ENCODE results near the gene TMEM225. TPM values are rescaled to one million over a fixed set of nuclear protein-coding genes. Genes with fewer than 3 reads are reported as not detected.

The TMEM225 gene
- total and polyA plus RNA-seq, 10 of the 15 experiments (the other 5 are each of a cell fraction or from before 2014, with no cell fraction given) = not detected

DNA sequence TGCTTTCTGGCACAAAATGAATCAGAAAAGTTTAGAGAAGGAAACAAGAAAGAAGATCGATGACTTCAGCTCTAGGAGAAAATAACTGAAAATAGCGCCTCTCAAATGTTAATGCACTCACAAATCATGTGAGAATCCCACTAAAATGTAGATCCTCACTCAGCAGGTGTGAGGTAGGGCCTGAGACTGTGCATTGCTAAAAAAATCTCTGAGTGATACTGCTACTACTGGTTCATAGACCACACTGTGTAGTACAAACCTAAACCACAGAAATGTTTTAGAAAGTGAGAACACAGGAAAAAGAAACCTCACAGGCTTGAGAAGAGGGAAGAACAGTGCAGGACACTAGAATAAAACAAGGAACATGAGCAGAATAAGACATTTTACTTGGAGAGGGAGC, 18.5 kb upstream of the TMEM225 start (continued):
- TF ChIP-seq NR2C2 (IDR thresholded peaks at IDR 0.05; ENCODE audit: borderline replicate concordance, control insufficient read depth, insufficient read length, low read depth) (no peak), BCL11A (IDR thresholded peaks at IDR 0.05; ENCODE audit: low read depth, low read length) (no peak), TARDBP (IDR thresholded peaks at IDR 0.05; ENCODE audit: borderline replicate concordance) (no peak), RCOR1 (conservative IDR thresholded peaks at IDR 0.05; ENCODE audit: low read depth, low read length) (no peak), NFYA (IDR thresholded peaks at IDR 0.05; ENCODE audit: borderline replicate concordance, low read depth, low read length) (no peak), MEF2A (IDR thresholded peaks at IDR 0.05; ENCODE audit: insufficient read depth, low read depth, low read length) (0 out of 2 replicates have a peak, but pooled peaks have one; percentile 12), FOXM1 (IDR thresholded peaks at IDR 0.05; ENCODE audit: low read depth, low read length) (0 out of 2 replicates have a peak, but pooled peaks have one; percentile 42)
- TF ChIP-seq, protein P1, sequence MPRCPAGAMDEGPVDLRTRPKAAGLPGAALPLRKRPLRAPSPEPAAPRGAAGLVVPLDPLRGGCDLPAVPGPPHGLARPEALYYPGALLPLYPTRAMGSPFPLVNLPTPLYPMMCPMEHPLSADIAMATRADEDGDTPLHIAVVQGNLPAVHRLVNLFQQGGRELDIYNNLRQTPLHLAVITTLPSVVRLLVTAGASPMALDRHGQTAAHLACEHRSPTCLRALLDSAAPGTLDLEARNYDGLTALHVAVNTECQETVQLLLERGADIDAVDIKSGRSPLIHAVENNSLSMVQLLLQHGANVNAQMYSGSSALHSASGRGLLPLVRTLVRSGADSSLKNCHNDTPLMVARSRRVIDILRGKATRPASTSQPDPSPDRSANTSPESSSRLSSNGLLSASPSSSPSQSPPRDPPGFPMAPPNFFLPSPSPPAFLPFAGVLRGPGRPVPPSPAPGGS (IDR thresholded peaks at IDR 0.05; ENCODE audit: borderline replicate concordance, insufficient read depth, low read depth, low read length, poor library complexity, severe bottlenecking) = no peak
- TF ChIP-seq, protein P2, sequence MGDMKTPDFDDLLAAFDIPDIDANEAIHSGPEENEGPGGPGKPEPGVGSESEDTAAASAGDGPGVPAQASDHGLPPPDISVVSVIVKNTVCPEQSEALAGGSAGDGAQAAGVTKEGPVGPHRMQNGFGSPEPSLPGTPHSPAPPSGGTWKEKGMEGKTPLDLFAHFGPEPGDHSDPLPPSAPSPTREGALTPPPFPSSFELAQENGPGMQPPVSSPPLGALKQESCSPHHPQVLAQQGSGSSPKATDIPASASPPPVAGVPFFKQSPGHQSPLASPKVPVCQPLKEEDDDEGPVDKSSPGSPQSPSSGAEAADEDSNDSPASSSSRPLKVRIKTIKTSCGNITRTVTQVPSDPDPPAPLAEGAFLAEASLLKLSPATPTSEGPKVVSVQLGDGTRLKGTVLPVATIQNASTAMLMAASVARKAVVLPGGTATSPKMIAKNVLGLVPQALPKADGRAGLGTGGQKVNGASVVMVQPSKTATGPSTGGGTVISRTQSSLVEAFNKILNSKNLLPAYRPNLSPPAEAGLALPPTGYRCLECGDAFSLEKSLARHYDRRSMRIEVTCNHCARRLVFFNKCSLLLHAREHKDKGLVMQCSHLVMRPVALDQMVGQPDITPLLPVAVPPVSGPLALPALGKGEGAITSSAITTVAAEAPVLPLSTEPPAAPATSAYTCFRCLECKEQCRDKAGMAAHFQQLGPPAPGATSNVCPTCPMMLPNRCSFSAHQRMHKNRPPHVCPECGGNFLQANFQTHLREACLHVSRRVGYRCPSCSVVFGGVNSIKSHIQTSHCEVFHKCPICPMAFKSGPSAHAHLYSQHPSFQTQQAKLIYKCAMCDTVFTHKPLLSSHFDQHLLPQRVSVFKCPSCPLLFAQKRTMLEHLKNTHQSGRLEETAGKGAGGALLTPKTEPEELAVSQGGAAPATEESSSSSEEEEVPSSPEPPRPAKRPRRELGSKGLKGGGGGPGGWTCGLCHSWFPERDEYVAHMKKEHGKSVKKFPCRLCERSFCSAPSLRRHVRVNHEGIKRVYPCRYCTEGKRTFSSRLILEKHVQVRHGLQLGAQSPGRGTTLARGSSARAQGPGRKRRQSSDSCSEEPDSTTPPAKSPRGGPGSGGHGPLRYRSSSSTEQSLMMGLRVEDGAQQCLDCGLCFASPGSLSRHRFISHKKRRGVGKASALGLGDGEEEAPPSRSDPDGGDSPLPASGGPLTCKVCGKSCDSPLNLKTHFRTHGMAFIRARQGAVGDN (IDR thresholded peaks at IDR 0.05) = no peak

All from GM12878 (cell line).